Breast epithelium (tissue), 4 donors: ENCODE results near the gene ADAD2. TPM values are rescaled to one million over a fixed set of nuclear protein-coding genes. Genes with fewer than 3 reads are reported as not detected.

Source experiments
- DNase-seq, 2 donors: peaks; one replicate each; pipeline ENCODE4 v3.0.0-alpha.2; 2019; ENCODE audit warnings: low spot score in 2 of 2
- H3K27ac ChIP-seq, 2 donors: fragments of 200-600 bp; sonication (generic) in 1 of 2; one replicate each; pipeline ENCODE4 v1.5.1; 2016 to 2019; ENCODE audit warnings: mild to moderate bottlenecking in 1 of 2
- H3K27me3 ChIP-seq, 2 donors: fragments of 200-600 bp; sonication (generic) in 1 of 2; one replicate each; pipeline versions ENCODE4 v1.5.1 to v1.6.0; 2017 to 2019; ENCODE audit warnings: control low read depth in 1 of 2, mild to moderate bottlenecking in 1 of 2
- H3K36me3 ChIP-seq: fragments of 200-600 bp; one replicate; pipeline ENCODE4 v1.5.1; 2019
- H3K4me1 ChIP-seq, 2 donors: fragments of 200-600 bp; sonication (generic); one replicate each; pipeline ENCODE4 v1.5.1; 2016 to 2019; ENCODE audit warnings: control low read depth in 1 of 2
- H3K4me3 ChIP-seq, 3 donors: fragments of 200-600 bp; sonication (generic); 1 replicate in 2 of 3; 2 replicates in 1 of 3; pipeline ENCODE4 v1.5.1; 2016 to 2019; ENCODE audit warnings: mild to moderate bottlenecking in 3 of 3, moderate library complexity in 2 of 3
- H3K9me3 ChIP-seq, 2 donors: fragments of 200-600 bp; sonication (generic) in 1 of 2; one replicate each; pipeline ENCODE4 v1.5.1; 2016 to 2019; ENCODE audit warnings: control low read depth in 1 of 2
- POLR2A ChIP-seq: fragments of 450-650 bp; IDR thresholded peaks from one replicate; pipeline ENCODE4 v1.6.1; 2016; ENCODE audit warnings: antibody characterized with exemption, mild to moderate bottlenecking, moderate library complexity
- POLR2AphosphoS5 ChIP-seq, 3 donors: sonication (generic); formaldehyde crosslinking; IDR thresholded peaks; one replicate each; pipeline ENCODE4 v1.6.1; 2017; ENCODE audit warnings: antibody characterized with exemption in 3 of 3
- intact Hi-C: fragments of 100-400 bp; cut with DNase I; formaldehyde crosslinking; loops from one replicate; pipeline ENCODE4 v1.15.1; 2023; ENCODE audit warnings: low total_unique reads
- total RNA-seq, 3 donors: library from RNA; depleted of rRNA; stranded (reverse); fragments of >200 nt; gene quantifications; one replicate each; pipeline ENCODE4 v1.1.0, GENCODE V29; 2016
- TF ChIP-seq, protein P1 (sequence below), 3 donors: fragments of 450-650 bp; IDR thresholded peaks; one replicate each; pipeline ENCODE4 v1.5.1; 2016 to 2017; ENCODE audit warnings: antibody characterized with exemption in 3 of 3, mild to moderate bottlenecking in 3 of 3, moderate library complexity in 3 of 3

The ADAD2 gene
- total RNA-seq, 3 donors from 2014 or later = 0.15 to 0.96 TPM; not detected in 1

DNA sequence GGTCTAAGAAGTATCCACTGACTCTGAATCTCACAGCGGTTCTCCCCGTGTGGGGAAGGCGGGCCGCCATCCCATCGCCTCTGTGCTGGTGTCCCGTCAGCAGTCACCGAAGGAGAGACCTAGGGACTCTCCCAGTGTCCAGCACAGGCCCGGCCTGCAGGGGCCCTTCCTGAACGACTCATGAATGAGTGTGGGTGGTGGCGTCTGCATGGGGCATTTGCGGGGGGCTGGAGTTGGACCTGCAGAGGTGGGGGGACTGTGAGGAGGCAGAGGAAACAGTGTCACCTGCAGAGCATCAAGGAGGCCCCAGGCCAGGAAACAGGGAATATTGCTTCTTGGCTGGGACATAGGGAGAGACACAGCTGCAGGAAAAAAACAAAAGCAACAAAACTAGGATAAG, 38.5 kb downstream of the ADAD2 start:
- Histone ChIP-seq H3K4me3 (no peak overlapping the region), H3K27me3 (no peaks in the 10 kb centered on the region), H3K4me1 (no peaks in the 10 kb centered on the region), H3K9me3 (no peaks in the 10 kb centered on the region), H3K27ac (peak overlapping the region in 1 of 2 donors; percentile 19), H3K36me3 (no peaks in the 10 kb centered on the region)
- intact Hi-C loops = no loop called here
- TF ChIP-seq POLR2A (no peak), POLR2AphosphoS5 (IDR thresholded peaks at IDR 0.05) (no peak)
- TF ChIP-seq, protein P1, sequence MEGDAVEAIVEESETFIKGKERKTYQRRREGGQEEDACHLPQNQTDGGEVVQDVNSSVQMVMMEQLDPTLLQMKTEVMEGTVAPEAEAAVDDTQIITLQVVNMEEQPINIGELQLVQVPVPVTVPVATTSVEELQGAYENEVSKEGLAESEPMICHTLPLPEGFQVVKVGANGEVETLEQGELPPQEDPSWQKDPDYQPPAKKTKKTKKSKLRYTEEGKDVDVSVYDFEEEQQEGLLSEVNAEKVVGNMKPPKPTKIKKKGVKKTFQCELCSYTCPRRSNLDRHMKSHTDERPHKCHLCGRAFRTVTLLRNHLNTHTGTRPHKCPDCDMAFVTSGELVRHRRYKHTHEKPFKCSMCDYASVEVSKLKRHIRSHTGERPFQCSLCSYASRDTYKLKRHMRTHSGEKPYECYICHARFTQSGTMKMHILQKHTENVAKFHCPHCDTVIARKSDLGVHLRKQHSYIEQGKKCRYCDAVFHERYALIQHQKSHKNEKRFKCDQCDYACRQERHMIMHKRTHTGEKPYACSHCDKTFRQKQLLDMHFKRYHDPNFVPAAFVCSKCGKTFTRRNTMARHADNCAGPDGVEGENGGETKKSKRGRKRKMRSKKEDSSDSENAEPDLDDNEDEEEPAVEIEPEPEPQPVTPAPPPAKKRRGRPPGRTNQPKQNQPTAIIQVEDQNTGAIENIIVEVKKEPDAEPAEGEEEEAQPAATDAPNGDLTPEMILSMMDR (IDR thresholded peaks at IDR 0.05) = no peak
- no peak for DNase-seq

DNA sequence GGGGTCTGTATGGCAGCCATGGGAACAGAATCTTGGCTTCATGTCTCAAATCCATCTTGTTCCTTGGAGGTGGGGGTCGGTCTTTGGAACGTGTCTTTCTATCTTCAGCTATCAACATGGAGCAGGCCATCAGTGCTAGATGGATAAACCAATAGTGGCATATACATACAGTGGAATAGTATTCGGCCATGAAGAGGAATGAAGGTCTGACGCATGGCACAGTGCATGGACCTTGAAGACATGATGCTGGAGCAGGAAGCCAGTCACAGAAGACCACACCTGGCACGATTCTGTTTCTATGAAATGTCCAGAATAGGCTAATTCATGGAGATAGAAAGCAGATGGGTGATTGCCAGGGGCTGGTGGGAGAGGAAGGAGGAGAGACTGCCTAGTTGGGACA, 41.1 kb downstream of the ADAD2 start:
- intact Hi-C loops = no loop called here

DNA sequence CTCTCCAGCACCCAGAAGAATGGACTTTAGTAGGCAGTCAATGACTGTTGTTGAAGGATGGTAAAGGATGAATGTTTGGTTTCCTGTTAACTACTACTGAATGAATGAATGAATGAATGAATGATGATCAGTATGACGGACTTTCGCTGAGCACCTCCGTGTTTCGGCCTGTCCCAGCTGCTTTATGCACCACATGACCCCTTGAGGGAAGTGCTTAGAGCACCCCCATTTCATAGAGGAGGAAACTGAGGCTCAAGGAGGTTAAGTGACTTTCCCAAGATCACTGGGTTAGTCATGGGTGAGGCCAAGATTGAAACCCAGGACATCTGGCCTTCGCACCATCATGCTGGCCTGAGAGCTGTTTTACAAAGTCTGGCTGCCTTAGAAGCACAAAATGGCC, 42.0 kb downstream of the ADAD2 start:
- no peak for TF ChIP-seq POLR2A
- TF ChIP-seq, protein P1 (IDR thresholded peaks at IDR 0.05) = no peak
- intact Hi-C loops = no loop called here
- Histone ChIP-seq H3K36me3 (no peaks in the 10 kb centered on the region), H3K27ac (no peak overlapping the region), H3K4me3 (no peak overlapping the region), H3K9me3 (no peaks in the 10 kb centered on the region), H3K4me1 (no peaks in the 10 kb centered on the region), H3K27me3 (no peaks in the 10 kb centered on the region)
- no peak for DNase-seq

More for the DNA sequence above, 41.1 kb downstream of the ADAD2 start:
- no peaks in the 10 kb centered on the region for H3K4me1 ChIP-seq
- no peak for DNase-seq
- H3K9me3 ChIP-seq = no peaks in the 10 kb centered on the region
- no peak overlapping the region for H3K4me3 ChIP-seq
- no peaks in the 10 kb centered on the region for H3K36me3 ChIP-seq
- H3K27ac ChIP-seq = no peak overlapping the region
- H3K27me3 ChIP-seq = no peaks in the 10 kb centered on the region
- TF ChIP-seq POLR2A (no peak), POLR2AphosphoS5 (IDR thresholded peaks at IDR 0.05) (no peak)
- TF ChIP-seq, protein P1 (IDR thresholded peaks at IDR 0.05) = no peak

DNA sequence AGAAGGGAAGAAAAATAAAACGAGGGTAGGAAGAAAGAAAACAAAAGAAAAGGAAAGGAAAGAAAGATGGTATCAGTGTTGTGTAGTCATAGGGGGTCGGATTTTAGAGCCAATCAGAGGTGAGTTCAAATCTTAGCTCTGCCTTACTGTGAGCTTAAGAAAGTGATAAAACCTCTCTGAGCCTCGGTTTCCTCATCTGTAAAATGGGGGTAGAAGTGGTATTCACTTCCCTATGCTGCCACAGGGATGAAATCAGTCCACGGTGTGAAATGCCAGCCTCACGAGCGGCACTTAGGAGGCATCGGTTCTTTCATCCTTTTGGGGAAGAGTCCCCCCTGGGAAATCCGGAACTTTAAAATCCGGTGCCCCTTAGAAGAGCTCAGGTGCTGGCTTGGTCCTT, 42.8 kb downstream of the ADAD2 start:
- no peak overlapping the region for H3K4me3 ChIP-seq
- no peak for DNase-seq
- H3K27ac ChIP-seq = no peak overlapping the region
- peaks cover 0 to 3% of the 10 kb centered on the region in 2 donors for H3K27me3 ChIP-seq
- no peak for TF ChIP-seq POLR2AphosphoS5 (IDR thresholded peaks at IDR 0.05)
- TF ChIP-seq, protein P1 (IDR thresholded peaks at IDR 0.05) = no peak
- no peak for TF ChIP-seq POLR2A
- no peaks in the 10 kb centered on the region for H3K9me3 ChIP-seq
- no peaks in the 10 kb centered on the region for H3K4me1 ChIP-seq
- intact Hi-C loops = no loop called here
- no peaks in the 10 kb centered on the region for H3K36me3 ChIP-seq

DNA sequence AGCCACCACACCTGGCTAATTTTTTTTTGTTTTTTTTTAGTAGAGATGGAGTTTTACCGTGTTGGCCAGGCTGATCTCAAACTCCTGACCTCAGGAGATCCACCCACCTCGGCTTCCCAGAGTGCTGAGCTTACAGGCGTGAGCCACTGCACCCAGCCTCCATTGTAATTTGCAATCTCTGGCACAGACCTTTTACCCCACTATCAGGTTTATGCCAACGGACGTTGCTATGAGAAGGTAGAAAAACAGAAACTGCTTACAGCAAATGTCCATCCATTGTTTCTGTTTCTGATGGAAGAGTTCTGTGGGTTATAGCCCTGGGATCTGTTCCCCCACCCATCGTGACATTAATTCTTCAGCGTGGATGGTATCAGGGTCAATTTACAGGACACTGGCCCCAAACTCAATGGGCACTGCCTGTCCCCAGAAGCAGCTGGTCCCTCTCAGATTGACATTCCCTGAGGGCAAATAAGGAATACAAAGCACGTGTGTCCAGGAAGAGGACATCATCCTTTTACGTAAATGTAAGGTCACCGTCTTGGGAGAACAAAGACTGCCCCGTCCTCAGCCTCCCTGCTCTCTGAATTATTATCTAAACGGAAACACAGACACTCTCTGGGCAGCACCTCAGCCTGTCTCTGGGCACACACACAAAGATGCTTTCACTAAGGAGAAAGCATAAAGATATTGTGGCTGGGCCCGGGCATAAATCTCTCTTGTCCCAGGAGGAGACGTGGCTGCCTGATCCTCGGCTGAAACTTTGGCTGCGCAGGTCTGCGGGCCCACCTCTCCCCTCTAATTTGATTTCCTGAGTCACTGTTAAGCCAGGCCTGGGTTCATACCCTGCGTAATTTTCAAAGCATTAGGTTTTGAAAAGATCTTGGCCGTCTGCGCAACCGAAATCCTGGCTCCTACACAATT, 43.6 kb downstream of the ADAD2 start:
- H3K36me3 ChIP-seq = no peaks in the 10 kb centered on the region
- no peaks in the 10 kb centered on the region for H3K9me3 ChIP-seq
- no peaks in the 10 kb centered on the region for H3K4me1 ChIP-seq
- H3K27ac ChIP-seq = no peak overlapping the region
- DNase-seq = no peak
- TF ChIP-seq POLR2A (no peak), POLR2AphosphoS5 (IDR thresholded peaks at IDR 0.05) (no peak)
- TF ChIP-seq, protein P1 (IDR thresholded peaks at IDR 0.05) = no peak
- peaks cover 0 to 3% of the 10 kb centered on the region in 2 donors for H3K27me3 ChIP-seq
- intact Hi-C loops = no loop called here
- H3K4me3 ChIP-seq = no peak overlapping the region
